Caco-2 (cell line): ENCODE results near the gene DOCK4. TPM values are rescaled to one million over a fixed set of nuclear protein-coding genes. Genes with fewer than 3 reads are reported as not detected.

Experiments used
- BruUV-seq: library from RNA; stranded (reverse); fragments of 400-500 nt; replicated peaks from 2 replicates; lab custom pipeline; 2021; lab: Mats Ljungman, UMichigan
- CTCF ChIA-PET: fragments of 300-600 bp; sonication (Branson Sonifier 250); formaldehyde crosslinking; loops from one replicate; lab custom pipeline; 2022; ENCODE audit warnings: antibody characterized with exemption; lab: Charles Lee
- POLR2A ChIA-PET: fragments of 300-600 bp; sonication (Branson Sonifier 250); formaldehyde crosslinking; loops from one replicate; lab custom pipeline; 2022; ENCODE audit warnings: antibody characterized with exemption; lab: Charles Lee
- DNase-seq, 2 experiments: peaks; one replicate each; pipeline versions ENCODE4 v3.0.0 to v3.0.0-alpha.2; 2020 to 2022
- H3K27me3 ChIP-seq: replicated peaks from 2 replicates; pipeline ENCODE4 v1.6.0; 2011; ENCODE audit warnings: low read length; ENCODE audit not compliant: control insufficient read depth, insufficient read depth
- H3K36me3 ChIP-seq: 2 replicates; pipeline ENCODE4 v1.5.1; 2011; ENCODE audit warnings: low read length; ENCODE audit not compliant: control insufficient read depth, insufficient read depth
- H3K4me1 ChIP-seq: fragments of 250-450 bp; sonication (Bioruptor Pico); 2 replicates; pipeline ENCODE4 v1.5.1; 2020; ENCODE audit warnings: mild to moderate bottlenecking
- H3K4me3 ChIP-seq: 2 replicates; pipeline ENCODE4 v1.5.1; 2011; ENCODE audit warnings: low read depth, mild to moderate bottlenecking, control low read depth, low read length
- H3K9me3 ChIP-seq: fragments of 250-450 bp; sonication (Bioruptor Pico); 2 replicates; pipeline ENCODE4 v1.5.1; 2020; ENCODE audit warnings: mild to moderate bottlenecking, moderate library complexity
- H3K27ac Mint-ChIP-seq: one replicate; pipeline ENCODE4 v1.8.0; 2022; ENCODE audit warnings: mixed read lengths; ENCODE audit not compliant: unreplicated experiment
- H3K27me3 Mint-ChIP-seq: one replicate; pipeline ENCODE4 v1.8.0; 2022; ENCODE audit warnings: mixed read lengths; ENCODE audit not compliant: insufficient read depth, unreplicated experiment
- H3K36me3 Mint-ChIP-seq: one replicate; pipeline ENCODE4 v1.8.0; 2022; ENCODE audit warnings: mild to moderate bottlenecking, mixed read lengths; ENCODE audit not compliant: insufficient read depth, unreplicated experiment
- H3K4me1 Mint-ChIP-seq: one replicate; pipeline ENCODE4 v1.8.0; 2022; ENCODE audit warnings: low read depth, mixed read lengths; ENCODE audit not compliant: unreplicated experiment
- H3K4me3 Mint-ChIP-seq: one replicate; pipeline ENCODE4 v1.8.0; 2022; ENCODE audit warnings: mild to moderate bottlenecking, moderate library complexity, mixed read lengths; ENCODE audit not compliant: unreplicated experiment
- H3K9me3 Mint-ChIP-seq: one replicate; pipeline ENCODE4 v1.8.0; 2022; ENCODE audit warnings: mixed read lengths; ENCODE audit not compliant: unreplicated experiment
- intact Hi-C: fragments of 100-400 bp; cut with micrococcal nuclease; formaldehyde crosslinking; loops from one replicate; pipeline ENCODE4 v1.10.0; 2022; ENCODE audit not compliant: unreplicated experiment
- total RNA-seq: library from RNA; stranded (reverse); gene quantifications from 2 replicates; pipeline ENCODE4 v1.2.3, GENCODE V29; 2022
- TF ChIP-seq, protein P1 (sequence below), 2 experiments: fragments of 200-600 bp in 1 of 2; IDR thresholded peaks; 1 replicate in 1 of 2; 2 replicates in 1 of 2; pipeline versions ENCODE4 v1.5.1 to v1.8.0; 2011 to 2022; ENCODE audit warnings: antibody characterized with exemption in 1 of 2, control low read depth in 1 of 2, inconsistent platforms in 1 of 2, low read depth in 1 of 2, low read length in 1 of 2, mild to moderate bottlenecking in 1 of 2, moderate library complexity in 1 of 2; ENCODE audit not compliant: insufficient read depth in 1 of 2, severe bottlenecking in 1 of 2, unreplicated experiment in 1 of 2

DOCK4 gene
- total RNA-seq, 1 experiment from 2014 or later: 2.0 TPM

DNA sequence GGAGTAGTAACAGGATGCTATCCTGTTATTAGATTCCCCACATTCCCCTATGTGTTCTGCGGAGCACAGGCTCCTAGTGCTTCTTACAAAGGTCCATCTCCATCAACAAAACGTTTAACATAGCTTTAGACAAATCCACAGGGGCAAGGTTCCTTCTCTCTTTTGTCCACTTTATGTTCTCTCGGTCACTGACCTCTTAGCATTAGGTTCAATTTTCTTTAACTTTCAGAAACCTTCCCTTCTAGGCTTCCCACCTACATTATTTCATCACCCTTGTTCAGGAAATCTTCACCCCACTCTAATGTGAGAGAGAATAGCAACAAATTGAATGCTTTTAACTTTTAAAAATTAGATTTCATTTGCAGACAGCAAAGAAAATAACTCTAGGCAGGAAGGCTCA, 84.9 kb downstream of the DOCK4 start:
- Histone ChIP-seq H3K4me1 (no peaks in the 10 kb centered on the region), H3K9me3 (no peaks in the 10 kb centered on the region), H3K36me3 (no peaks in the 10 kb centered on the region), H3K4me3 (no peak overlapping the region), H3K27me3 (no peaks in the 10 kb centered on the region)
- TF ChIP-seq, protein P1, sequence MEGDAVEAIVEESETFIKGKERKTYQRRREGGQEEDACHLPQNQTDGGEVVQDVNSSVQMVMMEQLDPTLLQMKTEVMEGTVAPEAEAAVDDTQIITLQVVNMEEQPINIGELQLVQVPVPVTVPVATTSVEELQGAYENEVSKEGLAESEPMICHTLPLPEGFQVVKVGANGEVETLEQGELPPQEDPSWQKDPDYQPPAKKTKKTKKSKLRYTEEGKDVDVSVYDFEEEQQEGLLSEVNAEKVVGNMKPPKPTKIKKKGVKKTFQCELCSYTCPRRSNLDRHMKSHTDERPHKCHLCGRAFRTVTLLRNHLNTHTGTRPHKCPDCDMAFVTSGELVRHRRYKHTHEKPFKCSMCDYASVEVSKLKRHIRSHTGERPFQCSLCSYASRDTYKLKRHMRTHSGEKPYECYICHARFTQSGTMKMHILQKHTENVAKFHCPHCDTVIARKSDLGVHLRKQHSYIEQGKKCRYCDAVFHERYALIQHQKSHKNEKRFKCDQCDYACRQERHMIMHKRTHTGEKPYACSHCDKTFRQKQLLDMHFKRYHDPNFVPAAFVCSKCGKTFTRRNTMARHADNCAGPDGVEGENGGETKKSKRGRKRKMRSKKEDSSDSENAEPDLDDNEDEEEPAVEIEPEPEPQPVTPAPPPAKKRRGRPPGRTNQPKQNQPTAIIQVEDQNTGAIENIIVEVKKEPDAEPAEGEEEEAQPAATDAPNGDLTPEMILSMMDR (IDR thresholded peaks at IDR 0.05; ENCODE audit: insufficient read depth in 1 of 2, low read depth in 1 of 2, low read length in 1 of 2, severe bottlenecking in 1 of 2, unreplicated experiment in 1 of 2): no peak
- Mint-ChIP-seq H3K36me3 (no peaks in the 10 kb centered on the region), H3K27me3 (no peaks in the 10 kb centered on the region), H3K4me1 (no peaks in the 10 kb centered on the region), H3K9me3 (no peaks in the 10 kb centered on the region), H3K27ac (no peak overlapping the region), H3K4me3 (no peak overlapping the region)
- CTCF ChIA-PET: no interaction called here
- POLR2A ChIA-PET: no interaction called here
- BruUV-seq: no TSS peak
- intact Hi-C loops: no loop called here
- DNase-seq: no peak

DNA sequence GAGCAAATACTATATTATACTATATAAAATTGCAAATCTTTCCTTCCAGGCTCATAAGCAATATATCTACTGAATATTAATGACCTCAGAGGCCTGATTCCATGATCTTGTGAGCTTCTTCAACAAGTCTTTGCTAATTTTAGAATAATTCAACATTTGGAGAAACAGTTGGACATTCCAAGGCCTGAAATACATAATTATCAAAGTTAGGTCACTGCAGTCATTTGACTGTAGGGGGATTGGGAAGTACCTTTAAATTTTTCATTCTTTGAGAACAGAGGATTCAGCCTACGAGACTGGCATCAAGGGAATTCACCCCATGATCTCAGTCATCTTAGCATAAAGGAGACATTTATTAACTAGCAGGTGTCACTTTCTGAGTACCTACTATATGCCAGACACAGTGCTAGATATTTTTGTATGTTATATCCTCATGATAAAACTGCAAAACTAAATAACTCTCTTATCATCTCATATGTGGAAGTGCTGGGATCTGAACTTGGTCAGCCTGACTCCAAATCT, 85.4 kb downstream of the DOCK4 start:
- no peaks in the 10 kb centered on the region for H3K4me1 ChIP-seq
- intact Hi-C loops: no loop called here
- TF ChIP-seq, protein P1 (IDR thresholded peaks at IDR 0.05; ENCODE audit: insufficient read depth in 1 of 2, low read depth in 1 of 2, low read length in 1 of 2, severe bottlenecking in 1 of 2, unreplicated experiment in 1 of 2): no peak
- Mint-ChIP-seq H3K36me3 (no peaks in the 10 kb centered on the region), H3K9me3 (no peaks in the 10 kb centered on the region), H3K4me1 (no peaks in the 10 kb centered on the region), H3K27me3 (no peaks in the 10 kb centered on the region), H3K27ac (no peak overlapping the region), H3K4me3 (no peak overlapping the region)
- no peak overlapping the region for H3K4me3 ChIP-seq
- H3K9me3 ChIP-seq: no peaks in the 10 kb centered on the region
- POLR2A ChIA-PET: no interaction called here
- H3K36me3 ChIP-seq: no peaks in the 10 kb centered on the region
- H3K27me3 ChIP-seq: no peaks in the 10 kb centered on the region
- CTCF ChIA-PET: no interaction called here
- DNase-seq: no peak
- no TSS peak for BruUV-seq

DNA sequence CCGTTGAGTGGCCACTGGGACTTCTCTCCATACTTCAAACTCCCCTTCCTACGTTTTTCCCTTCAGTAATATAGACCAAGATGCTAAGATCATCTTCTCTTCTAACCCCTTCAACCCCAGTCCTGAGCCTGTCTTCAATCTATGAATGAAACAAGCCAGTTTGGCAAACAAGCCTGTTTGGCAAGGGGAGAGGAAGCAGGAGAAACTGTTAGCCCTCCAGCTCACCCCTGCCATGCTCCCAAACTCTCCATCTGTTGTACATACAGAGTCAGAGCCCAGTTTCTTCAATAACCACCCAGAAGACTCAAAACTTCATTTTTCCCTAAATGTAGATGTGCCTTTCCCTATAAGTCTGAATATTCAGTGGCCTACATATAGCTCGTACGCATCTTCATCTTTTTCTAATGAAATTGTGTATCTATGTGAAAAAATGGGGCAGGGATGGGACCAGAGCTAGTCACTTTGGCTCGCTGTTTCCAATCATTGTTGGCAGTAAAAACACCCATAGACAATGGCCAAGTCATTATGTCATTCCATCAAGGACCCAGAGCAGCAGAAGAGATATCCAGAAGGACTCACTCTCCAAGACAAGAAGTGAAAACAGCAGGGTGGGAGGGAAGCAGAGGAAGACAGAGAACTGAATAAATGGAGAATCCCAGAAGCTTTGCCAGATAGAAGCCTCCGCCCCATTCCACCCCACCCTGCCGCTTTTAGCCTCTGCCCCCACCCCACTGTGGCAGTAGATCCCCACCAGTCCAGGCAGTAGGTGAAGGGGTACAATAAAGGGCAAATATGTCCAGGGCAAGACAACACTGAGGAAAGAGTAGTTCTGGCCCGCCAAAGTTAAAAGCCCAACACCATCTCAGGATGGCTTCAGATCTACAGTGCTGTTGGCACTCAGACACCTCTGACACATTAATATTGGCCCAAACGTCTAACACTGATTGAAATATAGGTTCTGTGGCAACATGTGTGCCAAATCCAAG, 87.3 kb downstream of the DOCK4 start:
- H3K36me3 Mint-ChIP-seq: no peaks in the 10 kb centered on the region
- H3K9me3 Mint-ChIP-seq: no peaks in the 10 kb centered on the region
- no TSS peak for BruUV-seq
- no peaks in the 10 kb centered on the region for H3K4me1 ChIP-seq
- TF ChIP-seq, protein P1 (IDR thresholded peaks at IDR 0.05; ENCODE audit: insufficient read depth in 1 of 2, low read depth in 1 of 2, low read length in 1 of 2, severe bottlenecking in 1 of 2, unreplicated experiment in 1 of 2): no peak
- POLR2A ChIA-PET: no interaction called here
- no peaks in the 10 kb centered on the region for H3K9me3 ChIP-seq
- no peaks in the 10 kb centered on the region for H3K27me3 ChIP-seq
- CTCF ChIA-PET: no interaction called here
- no peak overlapping the region for H3K27ac Mint-ChIP-seq
- no peak overlapping the region for H3K4me3 ChIP-seq
- no peaks in the 10 kb centered on the region for H3K27me3 Mint-ChIP-seq
- H3K36me3 ChIP-seq: no peaks in the 10 kb centered on the region
- no peaks in the 10 kb centered on the region for H3K4me1 Mint-ChIP-seq
- intact Hi-C loops: no loop called here
- no peak overlapping the region for H3K4me3 Mint-ChIP-seq
- no peak for DNase-seq
